HUES6 (cell line): ENCODE measurements around the gene LRRK1.

Experiments
- H3K27ac ChIP-seq: 2 replicates; pipeline ENCODE4 v1.7.0; 2013; ENCODE audit warnings: low read depth, mild to moderate bottlenecking, low read length, inconsistent platforms
- H3K27me3 ChIP-seq: 2 replicates; pipeline ENCODE4 v1.6.1; 2013; ENCODE audit warnings: low read length; ENCODE audit not compliant: control insufficient read depth, insufficient read depth
- H3K36me3 ChIP-seq: 2 replicates; pipeline ENCODE4 v1.6.1; 2013; ENCODE audit warnings: low read length; ENCODE audit not compliant: control insufficient read depth, insufficient read depth
- H3K4me1 ChIP-seq: 2 replicates; pipeline ENCODE4 v1.6.1; 2013; ENCODE audit warnings: low read length; ENCODE audit not compliant: control insufficient read depth, insufficient read depth
- H3K4me3 ChIP-seq: 2 replicates; pipeline ENCODE4 v1.5.1; 2013; ENCODE audit warnings: low read depth, low read length
- H3K9ac ChIP-seq: one replicate; pipeline ENCODE4 v1.6.1; 2013; ENCODE audit warnings: mild to moderate bottlenecking, low read length
- H3K9me3 ChIP-seq: 2 replicates; pipeline ENCODE4 v1.6.1; 2013; ENCODE audit warnings: low read depth, low read length; ENCODE audit not compliant: control insufficient read depth, insufficient read depth

LRRK1 gene

GRCh38 chr15:100959066-100960050 lies 40.2 kb downstream of the LRRK1 start:
- no peaks in the 10 kb centered on the region; the same call in 1 of the 2 replicates for H3K4me1 ChIP-seq
- no peaks in the 10 kb centered on the region for H3K9me3 ChIP-seq
- H3K4me3 ChIP-seq = no peak overlapping the region
- H3K9ac ChIP-seq = no peak overlapping the region
- no peaks in the 10 kb centered on the region for H3K36me3 ChIP-seq
- H3K27ac ChIP-seq = no peak overlapping the region
- H3K27me3 ChIP-seq = no peaks in the 10 kb centered on the region

- H3K27me3 ChIP-seq = peaks cover 8% of the 10 kb centered on the region
- H3K36me3 ChIP-seq = no peaks in the 10 kb centered on the region
- no peak overlapping the region for H3K9ac ChIP-seq
- H3K4me3 ChIP-seq = no peak overlapping the region
- H3K9me3 ChIP-seq = 0 out of 2 replicates have a peak, but pooled peaks cover 5% of the 10 kb centered on the region
- no peak overlapping the region for H3K27ac ChIP-seq
- no peaks in the 10 kb centered on the region; the same call in 1 of the 2 replicates for H3K4me1 ChIP-seq
Measured at GRCh38 chr15:100966997-100967396, 47.8 kb downstream of the LRRK1 start.

GRCh38 chr15:100968050-100968966 lies 49.2 kb downstream of the LRRK1 start:
- Histone ChIP-seq H3K9ac (no peak overlapping the region), H3K4me1 (no peaks in the 10 kb centered on the region; the same call in 1 of the 2 replicates), H3K27ac (no peak overlapping the region), H3K27me3 (peaks cover 20% of the 10 kb centered on the region), H3K36me3 (no peaks in the 10 kb centered on the region), H3K4me3 (no peak overlapping the region), H3K9me3 (0 out of 2 replicates have a peak, but pooled peaks cover 5% of the 10 kb centered on the region)

GRCh38 chr15:100972975-100973350 lies 53.8 kb downstream of the LRRK1 start:
- no peak overlapping the region for H3K9ac ChIP-seq
- no peak overlapping the region for H3K27ac ChIP-seq
- peak overlapping the region; percentile 83 for H3K4me3 ChIP-seq
- H3K4me1 ChIP-seq = peaks cover 12% of the 10 kb centered on the region; the same call in 1 of the 2 replicates
- peaks cover 51% of the 10 kb centered on the region for H3K27me3 ChIP-seq
- no peaks in the 10 kb centered on the region for H3K36me3 ChIP-seq
- 0 out of 2 replicates have a peak, but pooled peaks cover 5% of the 10 kb centered on the region for H3K9me3 ChIP-seq

- no peak overlapping the region for H3K9ac ChIP-seq
- H3K27me3 ChIP-seq = peaks cover 51% of the 10 kb centered on the region
- no peak overlapping the region for H3K27ac ChIP-seq
- H3K36me3 ChIP-seq = no peaks in the 10 kb centered on the region
- H3K4me1 ChIP-seq = peaks cover 12% of the 10 kb centered on the region; the same call in 1 of the 2 replicates
- peak overlapping the region; percentile 83 for H3K4me3 ChIP-seq
- 0 out of 2 replicates have a peak, but pooled peaks cover 5% of the 10 kb centered on the region for H3K9me3 ChIP-seq
Measured at GRCh38 chr15:100973351-100974111, 54.4 kb downstream of the LRRK1 start.

- H3K4me3 ChIP-seq = no peak overlapping the region
Measured at GRCh38 chr15:100975043-100975442, 55.9 kb downstream of the LRRK1 start.

GRCh38 chr15:100980410-100981046 lies 61.4 kb downstream of the LRRK1 start:
- H3K27ac ChIP-seq = no peak overlapping the region
- peaks cover 6% of the 10 kb centered on the region; the same call in 1 of the 2 replicates for H3K9me3 ChIP-seq
- no peak overlapping the region for H3K4me3 ChIP-seq
- H3K27me3 ChIP-seq = peaks cover 9% of the 10 kb centered on the region
- H3K36me3 ChIP-seq = no peaks in the 10 kb centered on the region
- no peak overlapping the region for H3K9ac ChIP-seq
- H3K4me1 ChIP-seq = no peaks in the 10 kb centered on the region

More at GRCh38 chr15:100975043-100975442, 55.9 kb downstream of the LRRK1 start:
- Histone ChIP-seq H3K4me1 (peaks cover 12% of the 10 kb centered on the region; the same call in 1 of the 2 replicates), H3K9ac (no peak overlapping the region), H3K9me3 (0 out of 2 replicates have a peak, but pooled peaks cover 8% of the 10 kb centered on the region), H3K27ac (no peak overlapping the region), H3K27me3 (peaks cover 51% of the 10 kb centered on the region), H3K36me3 (no peaks in the 10 kb centered on the region)

GRCh38 chr15:100981086-100981485 lies 61.9 kb downstream of the LRRK1 start:
- no peak overlapping the region for H3K4me3 ChIP-seq
- H3K4me1 ChIP-seq = peaks cover 3% of the 10 kb centered on the region
- H3K36me3 ChIP-seq = no peaks in the 10 kb centered on the region
- H3K9me3 ChIP-seq = peaks cover 6% of the 10 kb centered on the region; the same call in 1 of the 2 replicates
- H3K27me3 ChIP-seq = peaks cover 7% of the 10 kb centered on the region; the same call in 1 of the 2 replicates
- no peak overlapping the region for H3K27ac ChIP-seq
- H3K9ac ChIP-seq = no peak overlapping the region

GRCh38 chr15:100983221-100983620 lies 64.1 kb downstream of the LRRK1 start:
- peaks cover 11% of the 10 kb centered on the region for H3K4me1 ChIP-seq
- no peaks in the 10 kb centered on the region for H3K27me3 ChIP-seq
- H3K9me3 ChIP-seq = peaks cover 6% of the 10 kb centered on the region; the same call in 1 of the 2 replicates
- H3K4me3 ChIP-seq = no peak overlapping the region
- H3K27ac ChIP-seq = no peak overlapping the region
- no peak overlapping the region for H3K9ac ChIP-seq
- no peaks in the 10 kb centered on the region for H3K36me3 ChIP-seq
